HUDEP-2 (cell line): ENCODE results near the gene GFRA1.
A peak's percentile ranks its signal among the peaks of the same experiment; 100 is the strongest.

Experiments used
- DNase-seq, 76 experiments: peaks; one replicate each; lab custom pipeline; 2025; ENCODE audit not compliant: unreplicated experiment in 76 of 76; lab: John Stamatoyannopoulos, UW

GFRA1 gene

GRCh38 chr10:116133634-116134033 is 139.4 kb downstream of the GFRA1 start:
- no peak for DNase-seq

DNA sequence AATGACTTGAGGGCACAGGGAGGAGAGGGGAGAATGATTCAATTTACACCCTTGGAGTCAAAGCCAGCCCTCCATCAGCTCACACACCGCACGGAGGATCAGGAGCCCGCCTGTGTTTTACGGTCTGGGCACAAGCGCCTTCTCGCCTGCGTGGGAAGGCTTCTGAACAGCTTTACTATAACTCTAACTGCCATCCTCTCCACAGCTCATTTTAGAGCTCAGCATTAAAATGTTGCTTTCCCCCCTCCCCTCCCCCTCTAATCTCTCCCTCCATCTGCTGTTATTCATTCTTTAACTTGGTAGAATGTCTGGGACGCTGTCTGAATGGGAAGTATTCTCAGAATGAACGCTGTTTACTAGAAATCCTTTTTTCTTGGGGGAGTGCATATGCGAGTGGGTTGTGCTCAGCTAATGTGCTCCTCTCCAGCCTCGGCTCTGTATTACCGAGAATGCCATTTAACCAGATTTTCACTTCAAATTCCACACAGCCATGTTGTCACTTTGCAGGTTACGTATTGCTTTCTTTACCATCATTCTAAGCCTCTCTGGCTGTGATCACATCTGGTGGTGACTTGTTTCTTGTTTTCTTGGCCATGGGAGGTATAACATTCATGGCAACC is 140.1 kb downstream of the GFRA1 start:
- DNase-seq, result no peak

DNA sequence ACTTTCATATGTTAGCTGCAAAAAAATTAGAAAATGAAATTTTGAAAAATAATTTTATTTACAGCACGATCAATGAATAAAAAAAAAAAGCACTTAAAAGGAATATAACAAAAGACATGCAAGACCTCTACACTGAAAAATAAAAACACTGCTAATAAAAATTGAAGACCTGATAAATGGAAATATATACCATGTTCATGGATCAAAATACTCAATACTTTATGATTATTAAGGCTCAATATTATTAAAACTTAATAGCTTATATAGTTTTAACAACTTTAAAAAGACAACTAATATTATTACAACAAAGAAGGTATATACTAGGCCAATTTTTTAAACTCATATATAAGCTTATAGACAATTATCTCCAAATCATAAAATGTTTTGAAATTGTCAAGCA is 143.0 kb downstream of the GFRA1 start:
- DNase-seq, result no peak

- no peak for DNase-seq
These were observed 145.9 kb downstream of the GFRA1 start for GRCh38 chr10:116126954-116127695.

- no peak for DNase-seq
These were observed 146.8 kb downstream of the GFRA1 start for GRCh38 chr10:116126239-116126638.

DNA sequence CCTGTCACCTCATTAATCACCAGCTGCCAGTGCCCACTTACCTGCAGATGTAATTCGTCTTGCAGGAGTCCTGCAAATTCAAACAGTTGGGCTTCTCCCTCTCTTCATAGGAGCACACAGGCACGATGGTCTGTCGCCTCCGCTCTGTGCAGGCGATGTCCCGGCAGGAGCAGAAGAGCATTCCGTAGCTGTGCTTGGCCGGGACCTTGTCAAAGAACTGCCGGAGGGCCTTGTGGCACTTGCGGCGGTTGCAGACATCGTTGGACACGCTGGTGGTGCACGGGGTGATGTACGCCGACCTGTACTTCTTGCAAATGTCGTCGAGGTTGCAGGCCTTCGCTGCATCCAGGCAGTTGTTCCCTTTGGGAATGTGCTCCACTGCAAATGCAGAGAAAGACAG is 147.8 kb downstream of the GFRA1 start:
- no peak for DNase-seq

- no peak for DNase-seq
These were observed 148.2 kb downstream of the GFRA1 start for GRCh38 chr10:116124777-116125176.

DNA sequence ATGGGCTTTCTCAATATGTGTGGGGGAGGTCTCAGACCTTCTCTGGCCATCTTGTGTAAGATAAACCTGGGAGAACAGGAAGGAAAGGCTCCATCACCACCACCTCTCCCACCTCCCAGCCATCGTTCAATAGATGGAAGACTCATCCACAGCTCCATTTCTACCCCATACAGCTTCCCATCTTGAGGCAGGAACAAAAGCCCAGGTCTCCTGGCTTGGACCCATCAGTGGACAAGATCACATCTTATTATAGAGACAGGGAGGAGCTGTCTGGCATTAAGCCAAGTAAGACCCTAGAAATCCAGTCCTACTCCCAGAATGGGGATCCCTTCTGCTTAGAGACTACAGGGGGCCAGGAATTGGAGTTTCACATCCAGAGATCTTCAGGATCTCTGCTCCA is 150.3 kb downstream of the GFRA1 start:
- no peak for DNase-seq

DNA sequence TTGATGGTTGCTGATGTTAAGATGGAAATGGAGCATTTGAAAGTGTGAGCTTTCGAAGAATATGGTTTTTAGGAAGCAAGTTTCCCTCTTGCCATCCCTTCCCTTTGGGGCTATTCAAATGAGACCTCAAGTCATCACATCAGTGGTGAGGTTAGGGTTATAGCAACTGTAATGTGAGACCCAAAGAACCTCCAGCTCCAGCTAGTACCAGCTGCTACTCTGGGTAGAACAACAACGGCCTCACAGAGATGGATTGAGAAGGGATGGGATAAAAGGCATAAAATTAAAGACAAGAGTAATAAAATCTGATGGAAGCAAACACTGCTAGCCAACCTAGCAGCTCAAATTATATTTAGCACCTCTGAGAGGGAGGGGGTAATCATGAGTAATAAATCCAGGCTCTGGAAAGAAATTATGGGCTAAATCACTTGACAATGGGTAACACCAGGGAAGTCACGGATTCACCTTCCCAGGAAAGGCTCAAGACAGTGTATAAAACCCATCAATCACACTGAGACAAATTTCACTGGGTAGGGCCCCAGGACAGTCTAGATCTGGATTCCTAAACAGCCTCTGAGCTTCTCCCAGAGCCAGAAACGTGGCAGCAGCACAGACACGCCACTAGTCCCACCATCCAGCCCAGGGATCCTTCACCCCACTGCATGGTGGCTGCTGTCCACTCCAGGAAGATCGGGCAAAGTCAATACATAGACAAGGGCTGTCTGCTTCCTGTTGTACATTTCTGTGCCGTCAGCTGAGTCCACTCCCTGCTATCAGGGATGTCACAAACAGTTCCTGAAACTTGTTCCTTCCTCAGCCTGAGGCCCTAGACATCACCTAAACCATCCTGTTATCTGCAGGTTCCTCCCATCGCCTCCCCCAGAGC is 151.1 kb downstream of the GFRA1 start:
- no peak for DNase-seq

- peak in 12 of 76 experiments; percentile 0 to 29 (median 4) for DNase-seq
These were observed 152.1 kb downstream of the GFRA1 start for GRCh38 chr10:116120688-116121455.

DNA sequence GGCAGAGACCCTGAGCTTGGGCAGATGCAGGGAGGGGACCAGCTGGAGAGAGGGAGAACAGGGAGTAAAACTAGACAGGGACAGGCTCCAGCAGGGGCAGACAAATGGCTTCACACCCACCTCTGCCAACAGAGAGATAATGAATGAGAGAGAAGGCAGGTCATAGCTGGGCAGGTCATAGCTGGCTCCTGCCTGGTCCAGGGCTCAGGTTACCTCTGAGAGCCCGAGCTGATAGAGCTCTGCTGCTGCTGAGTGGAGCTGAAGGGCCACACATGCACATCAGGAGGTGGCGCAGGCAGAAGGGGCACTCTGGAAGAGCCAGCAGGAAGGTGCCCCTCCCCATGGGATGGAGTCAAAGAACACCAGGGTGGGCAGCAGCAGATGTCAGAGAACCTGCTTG is 154.2 kb downstream of the GFRA1 start:
- no peak for DNase-seq

DNA sequence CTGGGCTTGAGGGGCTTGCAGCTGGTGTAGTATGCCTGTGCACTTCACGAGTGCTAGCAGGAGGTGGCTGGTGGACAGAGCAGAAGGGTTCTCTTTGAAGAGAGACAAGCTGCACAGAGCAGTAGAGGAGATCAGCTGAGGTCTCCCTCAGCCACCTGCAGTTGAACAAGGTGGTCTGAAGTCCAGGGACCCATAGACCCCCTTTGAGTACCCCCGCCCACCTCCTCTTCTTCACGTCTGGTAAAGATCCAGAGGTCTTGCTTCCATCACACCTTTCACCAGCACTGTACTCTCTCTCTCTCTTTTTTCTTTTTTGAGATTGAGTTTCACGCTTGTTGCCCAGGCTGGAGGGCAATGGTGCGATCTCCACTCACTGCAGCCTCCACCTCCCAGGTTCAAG is 157.2 kb downstream of the GFRA1 start:
- DNase-seq, result no peak

- no peak for DNase-seq
These were observed 157.9 kb downstream of the GFRA1 start for GRCh38 chr10:116115036-116115641.

DNA sequence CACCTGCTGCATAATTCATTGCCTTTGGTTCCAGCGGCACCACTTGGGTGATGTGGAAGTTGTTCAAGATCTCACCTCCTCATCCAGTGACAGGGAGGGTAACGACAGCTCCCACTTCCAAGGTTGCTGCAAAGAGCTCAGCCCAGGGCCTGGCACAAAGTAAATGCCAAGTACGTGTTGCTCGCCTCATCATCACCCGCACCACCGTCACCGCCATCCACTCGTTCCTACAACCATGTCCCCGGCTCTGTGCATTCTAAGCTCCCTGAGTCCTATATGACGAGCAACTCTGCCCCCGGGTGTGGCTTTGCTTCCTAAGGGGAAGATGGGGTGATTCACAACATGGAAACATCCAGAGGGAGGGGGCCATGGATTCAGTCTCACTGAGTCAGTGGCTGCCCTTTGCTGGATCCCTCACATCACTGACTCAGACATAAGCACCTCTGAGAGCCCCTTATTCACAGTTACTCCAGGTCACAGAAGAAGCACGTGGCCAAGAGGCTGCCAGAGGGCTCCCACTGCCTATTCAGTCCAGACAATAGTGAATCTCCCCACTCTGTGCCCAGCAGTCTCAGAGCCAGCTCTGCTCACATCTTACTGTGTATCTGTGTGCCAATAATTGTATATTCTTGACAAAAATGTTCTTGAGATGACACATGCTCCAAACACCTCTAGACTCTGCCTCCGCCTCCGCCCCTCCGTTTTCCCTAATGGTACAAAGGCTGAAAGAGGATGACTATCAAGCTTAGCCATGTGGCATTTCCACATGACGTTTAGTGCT is 159.1 kb downstream of the GFRA1 start:
- DNase-seq, result no peak

DNA sequence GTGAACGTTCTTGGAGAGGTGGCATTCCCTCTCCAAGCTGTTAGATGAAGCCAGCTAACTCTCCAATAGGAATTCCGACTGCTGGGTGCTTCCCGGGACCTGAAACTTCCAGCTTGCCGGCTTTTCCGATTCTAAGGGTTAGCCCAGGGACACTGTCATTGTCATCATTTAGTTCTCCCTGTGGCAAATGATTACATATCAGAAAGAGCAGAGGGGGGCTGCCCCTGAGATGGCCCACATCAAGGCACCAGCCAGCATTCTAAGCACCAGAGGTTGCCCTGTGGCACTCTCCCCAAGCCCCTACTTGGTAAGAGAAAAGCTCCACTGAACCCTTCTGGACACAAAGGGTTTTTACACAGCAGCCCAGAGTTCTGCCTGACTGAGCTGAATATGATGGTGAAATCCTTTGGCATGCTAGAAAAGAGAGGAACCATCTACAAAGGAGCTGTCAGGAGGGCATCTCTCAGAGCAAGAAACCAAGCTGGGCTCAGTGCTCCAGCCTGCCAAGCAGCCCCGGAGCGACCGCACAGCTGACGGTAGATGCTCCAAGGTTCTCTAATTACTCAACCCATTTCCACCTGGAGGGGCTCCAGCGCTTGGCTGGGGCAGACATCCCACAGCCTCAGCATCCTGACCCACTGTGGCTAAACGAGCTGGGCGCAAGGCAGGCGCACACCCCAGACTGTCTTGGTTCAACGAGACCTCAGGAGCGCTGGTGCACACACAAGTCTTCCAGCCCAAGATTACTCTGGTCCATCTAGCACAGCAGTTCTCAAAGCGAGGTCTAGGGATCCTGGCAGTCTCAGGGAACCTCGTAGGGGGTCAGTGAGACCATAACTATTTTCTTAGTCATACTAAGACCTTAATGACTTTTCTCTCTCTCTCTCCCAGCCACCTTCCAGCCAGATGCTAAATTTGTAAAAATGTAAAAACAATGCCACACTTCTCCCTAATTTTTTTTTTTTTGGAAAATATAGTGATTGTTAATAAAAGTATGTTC is 160.5 kb downstream of the GFRA1 start:
- DNase-seq, result no peak

GRCh38 chr10:116111483-116112095 is 161.4 kb downstream of the GFRA1 start:
- no peak for DNase-seq

DNA sequence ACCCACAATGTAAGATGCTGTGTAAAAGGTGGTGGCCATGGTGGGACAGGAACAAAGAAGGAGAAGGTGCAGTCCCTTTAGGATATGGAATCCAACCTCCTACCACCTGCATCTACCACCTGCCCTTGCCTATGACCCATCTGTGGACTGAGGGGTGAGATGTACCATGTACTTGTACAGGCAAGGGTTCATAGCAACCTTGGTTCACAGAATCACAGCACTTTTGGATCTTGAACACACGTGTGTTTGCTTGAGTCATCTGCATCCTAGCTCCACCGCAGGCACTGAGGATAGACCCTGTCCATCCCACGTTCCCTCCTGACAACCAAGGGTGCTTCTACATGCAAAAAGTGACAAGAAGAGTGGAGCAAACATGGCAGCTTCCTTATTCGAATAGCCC is 162.3 kb downstream of the GFRA1 start:
- no peak for DNase-seq

DNA sequence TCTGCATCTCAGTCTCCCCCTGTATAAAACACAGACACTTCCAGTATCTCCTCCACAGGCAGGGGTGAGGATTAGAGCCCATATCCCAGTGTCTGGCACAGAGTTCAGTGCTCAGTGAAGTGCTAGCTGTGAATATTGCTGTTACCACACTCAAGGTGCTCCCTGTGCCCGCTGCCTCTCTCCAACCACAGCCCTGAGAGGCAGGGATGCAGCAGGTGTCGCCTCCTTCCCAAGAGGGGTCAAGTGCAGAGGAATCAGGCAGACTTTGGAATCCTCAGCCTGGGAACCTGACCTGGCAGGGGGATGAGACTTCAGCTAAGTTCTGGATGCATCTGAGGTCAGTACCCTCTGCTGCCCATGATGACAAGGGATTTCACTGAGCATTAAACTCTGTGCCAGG is 163.1 kb downstream of the GFRA1 start:
- DNase-seq, result no peak
